HepG2 (cell line): ENCODE measurements around the gene MSI2.

Experiments
- ATF7-NPFF ChIP-seq: sonication (generic); formaldehyde crosslinking; IDR thresholded peaks from 2 replicates; pipeline ENCODE4 v1.8.1; 2023; ENCODE audit warnings: mild to moderate bottlenecking, low read depth, missing genetic modification reagents, moderate library complexity
- EP300 ChIP-seq, 3 experiments: sonication (generic) in 1 of 3; formaldehyde crosslinking in 1 of 3; IDR thresholded peaks; 2 replicates each; pipeline versions ENCODE4 v1.5.1 to v1.6.1; 2011 to 2020; ENCODE audit warnings: low read depth in 2 of 3, low read length in 2 of 3, borderline replicate concordance in 1 of 3, improper control_type of control experiment in 1 of 3, mild to moderate bottlenecking in 1 of 3, missing genetic modification reagents in 1 of 3, moderate library complexity in 1 of 3
- SETDB1 ChIP-seq: sonication (generic); formaldehyde crosslinking; IDR thresholded peaks from 2 replicates; pipeline ENCODE4 v1.5.1; 2020; ENCODE audit warnings: missing genetic modification reagents, mild to moderate bottlenecking, borderline replicate concordance
- TBL1XR1 ChIP-seq: fragments of 150-350 bp; IDR thresholded peaks from 2 replicates; pipeline ENCODE4 v1.6.1; 2014; ENCODE audit warnings: borderline replicate concordance, low read length; ENCODE audit not compliant: partially characterized antibody
- ZFYVE20 ChIP-seq: sonication (generic); formaldehyde crosslinking; IDR thresholded peaks from 2 replicates; pipeline ENCODE4 v1.8.0; 2023; ENCODE audit warnings: low read depth, mild to moderate bottlenecking, moderate library complexity, missing genetic modification reagents, borderline replicate concordance
- ZNF768 ChIP-seq: sonication (generic); formaldehyde crosslinking; IDR thresholded peaks from 2 replicates; pipeline ENCODE4 v1.4.0; 2020; ENCODE audit warnings: missing genetic modification reagents
- TF ChIP-seq, protein P1 (sequence below): IDR thresholded peaks from 2 replicates; pipeline ENCODE4 v1.6.1; 2016; ENCODE audit warnings: missing compliant biosample characterization, missing genetic modification reagents, borderline replicate concordance

DNA sequence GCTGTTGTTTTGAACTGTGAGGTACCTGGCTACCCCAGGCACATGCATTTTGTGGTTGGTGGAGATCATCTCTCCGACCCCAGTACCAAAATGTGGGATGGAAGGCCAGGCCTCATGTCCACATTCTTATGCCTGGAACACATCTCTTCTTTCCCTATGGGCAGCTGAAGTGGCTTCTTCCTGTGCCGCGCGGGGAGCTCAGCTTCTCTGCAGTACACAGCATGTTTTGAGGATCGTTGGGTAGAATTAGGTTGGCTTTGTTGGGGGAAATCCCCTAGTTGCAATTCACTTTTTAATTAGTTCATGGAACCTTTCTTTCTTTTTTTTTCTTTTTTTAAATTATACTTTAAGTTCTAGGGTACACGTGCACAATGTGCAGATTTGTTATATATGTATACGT, 242.1 kb downstream of the MSI2 start:
- TF ChIP-seq, protein P1, sequence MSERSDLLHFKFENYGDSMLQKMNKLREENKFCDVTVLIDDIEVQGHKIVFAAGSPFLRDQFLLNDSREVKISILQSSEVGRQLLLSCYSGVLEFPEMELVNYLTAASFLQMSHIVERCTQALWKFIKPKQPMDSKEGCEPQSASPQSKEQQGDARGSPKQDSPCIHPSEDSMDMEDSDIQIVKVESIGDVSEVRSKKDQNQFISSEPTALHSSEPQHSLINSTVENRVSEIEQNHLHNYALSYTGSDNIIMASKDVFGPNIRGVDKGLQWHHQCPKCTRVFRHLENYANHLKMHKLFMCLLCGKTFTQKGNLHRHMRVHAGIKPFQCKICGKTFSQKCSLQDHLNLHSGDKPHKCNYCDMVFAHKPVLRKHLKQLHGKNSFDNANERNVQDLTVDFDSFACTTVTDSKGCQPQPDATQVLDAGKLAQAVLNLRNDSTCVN (CRISPR knock-in tag), result no peak
- no peak for TF ChIP-seq SETDB1 (CRISPR knock-in tag)
- TF ChIP-seq ZFYVE20 (CRISPR knock-in tag), result no peak
- TF ChIP-seq EP300 (IDR thresholded peaks at IDR 0.05; ENCODE audit: low read depth in 2 of 2, low read length in 2 of 2), result no peak
- TF ChIP-seq EP300 (CRISPR knock-in tag; IDR thresholded peaks at IDR 0.05; ENCODE audit: borderline replicate concordance), result no peak
- TF ChIP-seq TBL1XR1, result no peak
- no peak for TF ChIP-seq ZNF768 (CRISPR knock-in tag)
- no peak for TF ChIP-seq ATF7-NPFF
